K562 (cell line): ENCODE data around the gene CUX1. TPM values are rescaled to one million over a fixed set of nuclear protein-coding genes. Genes with fewer than 3 reads are reported as not detected.

Experiments used
- FOXP4 ChIP-seq: sonication (generic); formaldehyde crosslinking; IDR thresholded peaks from 2 replicates; pipeline ENCODE4 v1.8.0; 2022; ENCODE audit warnings: mild to moderate bottlenecking, missing genetic modification reagents, borderline replicate concordance
- MBD2 ChIP-seq: sonication (generic); IDR thresholded peaks from 2 replicates; pipeline ENCODE4 v1.6.1; 2016; ENCODE audit warnings: low read depth, borderline replicate concordance
- PRPF4 ChIP-seq: fragments of 200-400 bp; formaldehyde crosslinking; IDR thresholded peaks from one replicate; pipeline ENCODE4 v1.6.1; 2017; ENCODE audit warnings: low read length, low read depth, mild to moderate bottlenecking; ENCODE audit not compliant: insufficient read depth, poor library complexity, severe bottlenecking
- U2AF2 ChIP-seq: fragments of 200-400 bp; formaldehyde crosslinking; optimal IDR thresholded peaks from 2 replicates; pipeline ENCODE3; 2017; ENCODE audit warnings: low read depth, mild to moderate bottlenecking, low read length
- ZEB2 ChIP-seq: fragments of 450-650 bp; IDR thresholded peaks from 2 replicates; pipeline ENCODE4 v1.6.1; 2016
- polyA plus RNA-seq, 8 experiments: library from polyadenylated mRNA; depleted of rRNA in 4 of 8; stranded (reverse) in 5 of 8; unstranded in 3 of 8; fragments of >200 nt; fragmentation: Nextera tagmentation in 2 of 8; fragmentation: Illumina TruSeq in 1 of 8; extraction: Ambion mirVana in 2 of 8; extraction: Trizol in 1 of 8; gene quantifications; 2 replicates each; pipeline versions ENCODE4 v1.2.1 to v1.2.3, GENCODE V29; 2011 to 2014; ENCODE audit warnings: inconsistent platforms in 1 of 8, missing spikeins in 1 of 8
- total RNA-seq, 7 experiments: library from RNA; depleted of rRNA in 6 of 7; stranded (reverse); fragments of >200 nt in 6 of 7; fragmentation: Illumina TruSeq in 2 of 7; extraction: Trizol in 2 of 7; gene quantifications; 2 replicates each; pipeline versions ENCODE4 v1.2.1 to v1.2.3, GENCODE V29; 2011 to 2021; ENCODE audit warnings: low replicate concordance in 1 of 7
- TF ChIP-seq, protein P1 (sequence below): fragments of 450-650 bp; IDR thresholded peaks from 2 replicates; pipeline ENCODE4 v1.6.1; 2016; ENCODE audit warnings: mild to moderate bottlenecking, moderate library complexity
- TF ChIP-seq, protein P2 (sequence below): fragments of 250-450 bp; sonication (Bioruptor Pico); IDR thresholded peaks from 2 replicates; pipeline ENCODE4 v1.8.0; 2022; ENCODE audit warnings: moderate library complexity, mild to moderate bottlenecking, inconsistent platforms
- TF ChIP-seq, protein P3 (sequence below): fragments of 450-650 bp; IDR thresholded peaks from 2 replicates; pipeline ENCODE4 v1.6.1; 2017; ENCODE audit warnings: mild to moderate bottlenecking, moderate library complexity

The CUX1 gene
- total and polyA plus RNA-seq, 9 of the 15 experiments (the other 6 are each of a cell fraction or from before 2014, with no cell fraction given): 3.6 to 55.3 (median 25.2) TPM

DNA sequence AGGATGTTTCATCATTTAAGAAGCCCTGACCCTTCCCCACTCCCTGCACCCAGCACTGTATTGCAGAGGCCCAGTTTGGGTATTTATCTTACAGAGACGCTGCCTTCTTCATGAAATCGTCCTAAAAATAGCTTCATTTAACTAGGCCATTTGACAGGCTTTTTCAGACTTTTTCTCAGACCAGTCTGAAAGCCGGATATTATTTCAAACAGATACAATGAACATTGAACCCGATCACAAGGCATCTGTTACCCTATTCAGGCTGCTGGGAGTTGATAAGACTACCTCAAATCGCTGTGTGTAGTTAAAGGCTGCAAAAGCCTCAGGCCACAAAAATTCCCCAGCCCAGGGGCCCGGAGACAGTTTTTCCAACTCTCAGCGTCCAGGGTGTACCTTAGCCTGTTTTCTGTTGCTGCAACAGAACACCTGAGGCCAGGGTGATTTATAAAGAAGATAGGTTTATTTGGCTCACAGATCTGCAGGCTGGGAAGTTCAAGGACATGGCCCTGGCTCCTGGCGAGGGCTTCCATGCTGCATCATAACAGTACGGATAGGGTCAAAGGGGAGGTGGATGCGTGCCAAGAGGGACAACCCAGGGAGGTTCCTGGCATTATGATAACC is 338.5 kb downstream of the CUX1 start (continued):
- TF ChIP-seq, protein P1, sequence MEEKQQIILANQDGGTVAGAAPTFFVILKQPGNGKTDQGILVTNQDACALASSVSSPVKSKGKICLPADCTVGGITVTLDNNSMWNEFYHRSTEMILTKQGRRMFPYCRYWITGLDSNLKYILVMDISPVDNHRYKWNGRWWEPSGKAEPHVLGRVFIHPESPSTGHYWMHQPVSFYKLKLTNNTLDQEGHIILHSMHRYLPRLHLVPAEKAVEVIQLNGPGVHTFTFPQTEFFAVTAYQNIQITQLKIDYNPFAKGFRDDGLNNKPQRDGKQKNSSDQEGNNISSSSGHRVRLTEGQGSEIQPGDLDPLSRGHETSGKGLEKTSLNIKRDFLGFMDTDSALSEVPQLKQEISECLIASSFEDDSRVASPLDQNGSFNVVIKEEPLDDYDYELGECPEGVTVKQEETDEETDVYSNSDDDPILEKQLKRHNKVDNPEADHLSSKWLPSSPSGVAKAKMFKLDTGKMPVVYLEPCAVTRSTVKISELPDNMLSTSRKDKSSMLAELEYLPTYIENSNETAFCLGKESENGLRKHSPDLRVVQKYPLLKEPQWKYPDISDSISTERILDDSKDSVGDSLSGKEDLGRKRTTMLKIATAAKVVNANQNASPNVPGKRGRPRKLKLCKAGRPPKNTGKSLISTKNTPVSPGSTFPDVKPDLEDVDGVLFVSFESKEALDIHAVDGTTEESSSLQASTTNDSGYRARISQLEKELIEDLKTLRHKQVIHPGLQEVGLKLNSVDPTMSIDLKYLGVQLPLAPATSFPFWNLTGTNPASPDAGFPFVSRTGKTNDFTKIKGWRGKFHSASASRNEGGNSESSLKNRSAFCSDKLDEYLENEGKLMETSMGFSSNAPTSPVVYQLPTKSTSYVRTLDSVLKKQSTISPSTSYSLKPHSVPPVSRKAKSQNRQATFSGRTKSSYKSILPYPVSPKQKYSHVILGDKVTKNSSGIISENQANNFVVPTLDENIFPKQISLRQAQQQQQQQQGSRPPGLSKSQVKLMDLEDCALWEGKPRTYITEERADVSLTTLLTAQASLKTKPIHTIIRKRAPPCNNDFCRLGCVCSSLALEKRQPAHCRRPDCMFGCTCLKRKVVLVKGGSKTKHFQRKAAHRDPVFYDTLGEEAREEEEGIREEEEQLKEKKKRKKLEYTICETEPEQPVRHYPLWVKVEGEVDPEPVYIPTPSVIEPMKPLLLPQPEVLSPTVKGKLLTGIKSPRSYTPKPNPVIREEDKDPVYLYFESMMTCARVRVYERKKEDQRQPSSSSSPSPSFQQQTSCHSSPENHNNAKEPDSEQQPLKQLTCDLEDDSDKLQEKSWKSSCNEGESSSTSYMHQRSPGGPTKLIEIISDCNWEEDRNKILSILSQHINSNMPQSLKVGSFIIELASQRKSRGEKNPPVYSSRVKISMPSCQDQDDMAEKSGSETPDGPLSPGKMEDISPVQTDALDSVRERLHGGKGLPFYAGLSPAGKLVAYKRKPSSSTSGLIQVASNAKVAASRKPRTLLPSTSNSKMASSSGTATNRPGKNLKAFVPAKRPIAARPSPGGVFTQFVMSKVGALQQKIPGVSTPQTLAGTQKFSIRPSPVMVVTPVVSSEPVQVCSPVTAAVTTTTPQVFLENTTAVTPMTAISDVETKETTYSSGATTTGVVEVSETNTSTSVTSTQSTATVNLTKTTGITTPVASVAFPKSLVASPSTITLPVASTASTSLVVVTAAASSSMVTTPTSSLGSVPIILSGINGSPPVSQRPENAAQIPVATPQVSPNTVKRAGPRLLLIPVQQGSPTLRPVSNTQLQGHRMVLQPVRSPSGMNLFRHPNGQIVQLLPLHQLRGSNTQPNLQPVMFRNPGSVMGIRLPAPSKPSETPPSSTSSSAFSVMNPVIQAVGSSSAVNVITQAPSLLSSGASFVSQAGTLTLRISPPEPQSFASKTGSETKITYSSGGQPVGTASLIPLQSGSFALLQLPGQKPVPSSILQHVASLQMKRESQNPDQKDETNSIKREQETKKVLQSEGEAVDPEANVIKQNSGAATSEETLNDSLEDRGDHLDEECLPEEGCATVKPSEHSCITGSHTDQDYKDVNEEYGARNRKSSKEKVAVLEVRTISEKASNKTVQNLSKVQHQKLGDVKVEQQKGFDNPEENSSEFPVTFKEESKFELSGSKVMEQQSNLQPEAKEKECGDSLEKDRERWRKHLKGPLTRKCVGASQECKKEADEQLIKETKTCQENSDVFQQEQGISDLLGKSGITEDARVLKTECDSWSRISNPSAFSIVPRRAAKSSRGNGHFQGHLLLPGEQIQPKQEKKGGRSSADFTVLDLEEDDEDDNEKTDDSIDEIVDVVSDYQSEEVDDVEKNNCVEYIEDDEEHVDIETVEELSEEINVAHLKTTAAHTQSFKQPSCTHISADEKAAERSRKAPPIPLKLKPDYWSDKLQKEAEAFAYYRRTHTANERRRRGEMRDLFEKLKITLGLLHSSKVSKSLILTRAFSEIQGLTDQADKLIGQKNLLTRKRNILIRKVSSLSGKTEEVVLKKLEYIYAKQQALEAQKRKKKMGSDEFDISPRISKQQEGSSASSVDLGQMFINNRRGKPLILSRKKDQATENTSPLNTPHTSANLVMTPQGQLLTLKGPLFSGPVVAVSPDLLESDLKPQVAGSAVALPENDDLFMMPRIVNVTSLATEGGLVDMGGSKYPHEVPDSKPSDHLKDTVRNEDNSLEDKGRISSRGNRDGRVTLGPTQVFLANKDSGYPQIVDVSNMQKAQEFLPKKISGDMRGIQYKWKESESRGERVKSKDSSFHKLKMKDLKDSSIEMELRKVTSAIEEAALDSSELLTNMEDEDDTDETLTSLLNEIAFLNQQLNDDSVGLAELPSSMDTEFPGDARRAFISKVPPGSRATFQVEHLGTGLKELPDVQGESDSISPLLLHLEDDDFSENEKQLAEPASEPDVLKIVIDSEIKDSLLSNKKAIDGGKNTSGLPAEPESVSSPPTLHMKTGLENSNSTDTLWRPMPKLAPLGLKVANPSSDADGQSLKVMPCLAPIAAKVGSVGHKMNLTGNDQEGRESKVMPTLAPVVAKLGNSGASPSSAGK: no peak
- TF ChIP-seq PRPF4 (no peak), FOXP4 (CRISPR knock-in tag) (no peak), U2AF2 (no peak), MBD2 (no peak), ZEB2 (no peak)
- TF ChIP-seq, protein P2, sequence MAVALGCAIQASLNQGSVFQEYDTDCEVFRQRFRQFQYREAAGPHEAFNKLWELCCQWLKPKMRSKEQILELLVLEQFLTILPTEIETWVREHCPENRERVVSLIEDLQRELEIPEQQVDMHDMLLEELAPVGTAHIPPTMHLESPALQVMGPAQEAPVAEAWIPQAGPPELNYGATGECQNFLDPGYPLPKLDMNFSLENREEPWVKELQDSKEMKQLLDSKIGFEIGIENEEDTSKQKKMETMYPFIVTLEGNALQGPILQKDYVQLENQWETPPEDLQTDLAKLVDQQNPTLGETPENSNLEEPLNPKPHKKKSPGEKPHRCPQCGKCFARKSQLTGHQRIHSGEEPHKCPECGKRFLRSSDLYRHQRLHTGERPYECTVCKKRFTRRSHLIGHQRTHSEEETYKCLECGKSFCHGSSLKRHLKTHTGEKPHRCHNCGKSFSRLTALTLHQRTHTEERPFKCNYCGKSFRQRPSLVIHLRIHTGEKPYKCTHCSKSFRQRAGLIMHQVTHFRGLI (CRISPR knock-in tag): no peak
- TF ChIP-seq, protein P3, sequence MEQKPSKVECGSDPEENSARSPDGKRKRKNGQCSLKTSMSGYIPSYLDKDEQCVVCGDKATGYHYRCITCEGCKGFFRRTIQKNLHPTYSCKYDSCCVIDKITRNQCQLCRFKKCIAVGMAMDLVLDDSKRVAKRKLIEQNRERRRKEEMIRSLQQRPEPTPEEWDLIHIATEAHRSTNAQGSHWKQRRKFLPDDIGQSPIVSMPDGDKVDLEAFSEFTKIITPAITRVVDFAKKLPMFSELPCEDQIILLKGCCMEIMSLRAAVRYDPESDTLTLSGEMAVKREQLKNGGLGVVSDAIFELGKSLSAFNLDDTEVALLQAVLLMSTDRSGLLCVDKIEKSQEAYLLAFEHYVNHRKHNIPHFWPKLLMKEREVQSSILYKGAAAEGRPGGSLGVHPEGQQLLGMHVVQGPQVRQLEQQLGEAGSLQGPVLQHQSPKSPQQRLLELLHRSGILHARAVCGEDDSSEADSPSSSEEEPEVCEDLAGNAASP: no peak
